ENCODE data around the gene NOTCH3.

- TF ChIP-seq POLR2A (IDR thresholded peaks at IDR 0.05) (no peak), POLR2AphosphoS5 (IDR thresholded peaks at IDR 0.05) (no peak), CTCF (IDR thresholded peaks at IDR 0.05) (no peak), EP300 (IDR thresholded peaks at IDR 0.05) (no peak)
Observed at GRCh38 chr19:15248106-15248505, 47.3 kb upstream of the NOTCH3 start.
